Body of pancreas (tissue), 4 donors: ENCODE results near the gene GIPR.

ENCODE experiments used
- CTCF ChIP-seq, 7 experiments: fragments of 450-650 bp in 4 of 7; fragments of 200-600 bp in 3 of 7; sonication (generic) in 3 of 7; IDR thresholded peaks; one replicate each; pipeline ENCODE4 v1.5.1; 2016 to 2019; ENCODE audit warnings: antibody characterized with exemption in 7 of 7
- POLR2A ChIP-seq, 3 donors: fragments of 450-650 bp; IDR thresholded peaks; one replicate each; pipeline ENCODE4 v1.6.1; 2016; ENCODE audit warnings: antibody characterized with exemption in 3 of 3, mild to moderate bottlenecking in 2 of 3

DNA sequence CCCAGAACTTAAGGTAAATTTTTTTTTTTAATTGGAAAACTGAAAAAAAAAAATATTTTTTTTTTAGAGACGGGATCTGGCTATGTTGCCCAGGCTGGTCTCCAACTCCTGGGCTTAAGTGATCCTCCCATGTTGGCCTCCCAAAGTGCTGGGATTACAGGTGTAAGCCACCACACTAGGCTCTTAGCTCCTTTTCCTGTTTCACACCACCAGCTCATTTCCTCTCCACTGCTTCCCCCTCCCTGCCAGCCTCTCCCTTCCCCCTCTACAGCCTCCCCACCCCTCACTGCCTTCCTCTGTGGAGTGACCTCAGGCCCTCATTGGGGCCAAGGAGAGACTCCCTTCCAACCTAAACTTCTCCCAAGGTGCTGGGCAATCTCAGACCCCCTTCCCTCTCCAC is 4.2 kb upstream of the GIPR start:
- TF ChIP-seq CTCF (IDR thresholded peaks at IDR 0.05) (no peak), POLR2A (IDR thresholded peaks at IDR 0.05) (no peak)
